ENCODE measurements around the gene CHD9. TPM values are rescaled to one million over a fixed set of nuclear protein-coding genes. Genes with fewer than 3 reads are reported as not detected.
"Not testable (repeated sequence)": the region's sequence is repeated elsewhere in the genome, so short reads cannot be mapped to it uniquely, and the experiment has no call there.

The CHD9 gene
- total and polyA plus RNA-seq, 7 donors = 13.8 to 88.5 (median 55.5) TPM

DNA sequence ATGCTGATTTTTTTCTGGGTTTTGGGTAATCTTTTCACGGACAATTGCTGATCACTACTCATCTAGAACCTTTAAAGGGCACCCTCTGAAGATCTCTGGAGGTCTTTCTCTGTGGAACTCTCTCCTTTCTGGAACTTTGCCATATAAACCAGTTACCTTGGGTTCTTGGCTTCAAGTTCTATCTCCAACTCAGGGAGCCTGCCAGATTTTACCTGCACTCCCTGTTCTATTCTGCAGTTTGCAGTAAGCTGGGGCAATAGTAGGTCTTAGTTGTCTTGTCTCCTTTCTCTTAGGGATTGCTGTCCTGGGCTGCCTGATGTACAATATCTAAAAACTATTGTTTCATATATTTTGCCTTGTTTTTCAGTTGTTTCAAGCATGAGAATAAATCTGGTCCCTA is 120.3 kb downstream of the CHD9 start:
- H3K36me3 ChIP-seq = no peaks in the 10 kb centered on the region
- H3K27me3 ChIP-seq = no peaks in the 10 kb centered on the region
- no peak for TF ChIP-seq POLR2AphosphoS5 (IDR thresholded peaks at IDR 0.05)
- TF ChIP-seq, protein P1, sequence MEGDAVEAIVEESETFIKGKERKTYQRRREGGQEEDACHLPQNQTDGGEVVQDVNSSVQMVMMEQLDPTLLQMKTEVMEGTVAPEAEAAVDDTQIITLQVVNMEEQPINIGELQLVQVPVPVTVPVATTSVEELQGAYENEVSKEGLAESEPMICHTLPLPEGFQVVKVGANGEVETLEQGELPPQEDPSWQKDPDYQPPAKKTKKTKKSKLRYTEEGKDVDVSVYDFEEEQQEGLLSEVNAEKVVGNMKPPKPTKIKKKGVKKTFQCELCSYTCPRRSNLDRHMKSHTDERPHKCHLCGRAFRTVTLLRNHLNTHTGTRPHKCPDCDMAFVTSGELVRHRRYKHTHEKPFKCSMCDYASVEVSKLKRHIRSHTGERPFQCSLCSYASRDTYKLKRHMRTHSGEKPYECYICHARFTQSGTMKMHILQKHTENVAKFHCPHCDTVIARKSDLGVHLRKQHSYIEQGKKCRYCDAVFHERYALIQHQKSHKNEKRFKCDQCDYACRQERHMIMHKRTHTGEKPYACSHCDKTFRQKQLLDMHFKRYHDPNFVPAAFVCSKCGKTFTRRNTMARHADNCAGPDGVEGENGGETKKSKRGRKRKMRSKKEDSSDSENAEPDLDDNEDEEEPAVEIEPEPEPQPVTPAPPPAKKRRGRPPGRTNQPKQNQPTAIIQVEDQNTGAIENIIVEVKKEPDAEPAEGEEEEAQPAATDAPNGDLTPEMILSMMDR (IDR thresholded peaks at IDR 0.05) = no peak
- no peak for TF ChIP-seq EP300 (IDR thresholded peaks at IDR 0.05)
- no peak for TF ChIP-seq POLR2A (IDR thresholded peaks at IDR 0.05)
- no peak for DNase-seq
- intact Hi-C loops (cut with DNase I) = no loop called here
- H3K27ac ChIP-seq = no peak overlapping the region
- H3K4me3 ChIP-seq = no peak overlapping the region
- H3K9me3 ChIP-seq = no peaks in the 10 kb centered on the region
- WGBS, 2 donors = 94 to 100% methylated on average over 1 of the region's 1 CpG
- H3K4me1 ChIP-seq = peaks cover 0 to 17% (median 8%) of the 10 kb centered on the region in 4 donors

DNA sequence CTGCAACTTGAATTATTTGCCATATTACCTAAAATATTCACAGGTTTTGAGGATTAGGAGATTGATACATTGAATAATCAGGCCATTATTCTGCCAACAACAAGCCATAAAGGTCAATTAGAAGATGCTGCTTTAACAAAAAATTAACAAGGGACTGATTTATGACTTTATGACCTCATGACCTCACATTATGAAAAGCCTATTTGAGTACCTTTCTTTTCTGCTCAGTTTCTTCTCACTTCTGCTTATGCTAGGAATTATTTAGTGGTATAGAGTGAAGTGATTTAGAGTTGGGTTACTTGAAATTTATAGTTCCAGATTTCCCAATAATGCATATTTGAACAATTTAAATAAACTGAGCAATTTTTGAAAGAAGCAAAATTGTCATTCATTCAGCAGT is 121.6 kb downstream of the CHD9 start:
- Histone ChIP-seq H3K9me3 (no peaks in the 10 kb centered on the region), H3K27me3 (no peaks in the 10 kb centered on the region), H3K36me3 (no peaks in the 10 kb centered on the region), H3K4me3 (no peak overlapping the region), H3K27ac (no peak overlapping the region), H3K4me1 (peaks cover 0 to 15% (median 4%) of the 10 kb centered on the region in 4 donors)
- DNase-seq = no peak
- TF ChIP-seq, protein P1 (IDR thresholded peaks at IDR 0.05) = no peak
- TF ChIP-seq POLR2A (IDR thresholded peaks at IDR 0.05) (no peak), EP300 (IDR thresholded peaks at IDR 0.05) (no peak)
- intact Hi-C loops (cut with DNase I) = no loop called here

DNA sequence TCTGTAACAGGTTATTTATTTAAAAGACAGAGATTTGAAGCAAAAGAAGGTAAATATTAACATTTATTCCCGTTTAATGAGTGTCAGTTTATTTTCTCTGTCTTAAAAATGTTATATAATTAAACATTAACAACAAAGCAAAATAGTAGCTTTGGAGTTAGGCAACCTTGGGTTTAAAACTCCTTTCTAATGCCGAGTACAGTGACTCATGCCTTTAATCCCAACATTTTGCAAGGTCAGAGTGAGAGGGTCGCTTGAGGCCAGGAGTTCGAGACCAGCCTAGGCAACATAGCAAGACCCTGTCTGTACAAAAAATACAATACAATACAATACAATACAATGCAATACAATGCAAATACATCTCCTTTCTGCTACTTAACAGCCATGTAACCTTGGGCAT is 128.7 kb downstream of the CHD9 start:
- Histone ChIP-seq H3K27ac (no peak overlapping the region), H3K4me1 (peaks cover 0 to 11% (median 0%) of the 10 kb centered on the region in 4 donors), H3K9me3 (peaks cover 0 to 14% (median 0%) of the 10 kb centered on the region in 4 donors), H3K27me3 (no peaks in the 10 kb centered on the region), H3K4me3 (no peak overlapping the region), H3K36me3 (no peaks in the 10 kb centered on the region)
- intact Hi-C loops (cut with DNase I) = no loop called here
- TF ChIP-seq POLR2A (IDR thresholded peaks at IDR 0.05) (no peak), POLR2AphosphoS5 (IDR thresholded peaks at IDR 0.05) (no peak), EP300 (IDR thresholded peaks at IDR 0.05) (no peak)
- TF ChIP-seq, protein P1 (IDR thresholded peaks at IDR 0.05) = no peak
- no peak for DNase-seq
- 67 to 83% methylated on average over 4 of the region's 4 CpGs for WGBS, 2 donors

DNA sequence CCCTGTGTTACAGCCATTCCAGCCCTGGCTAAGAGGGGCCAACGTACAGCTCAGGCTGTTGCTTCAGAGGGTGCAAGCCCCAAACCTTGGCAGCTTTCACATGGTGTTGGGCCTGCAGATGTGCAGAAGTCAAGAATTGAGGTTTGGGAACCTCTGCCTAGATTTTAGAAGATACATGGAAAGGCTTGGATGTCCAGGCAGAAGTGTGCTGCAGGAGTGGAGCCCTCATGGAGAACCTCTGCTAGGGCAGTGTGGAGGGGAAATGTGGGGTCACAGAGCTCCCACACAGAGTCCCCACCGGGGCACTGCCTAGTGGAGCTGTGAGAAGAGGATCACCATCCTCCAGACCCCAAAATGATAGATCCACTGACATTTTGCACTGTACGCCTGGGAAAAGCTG is 130.9 kb downstream of the CHD9 start:
- H3K9me3 ChIP-seq = peaks cover 0 to 14% (median 0%) of the 10 kb centered on the region in 4 donors
- intact Hi-C loops (cut with DNase I); H3K36me3 ChIP-seq; DNase-seq; H3K27me3 ChIP-seq; H3K4me3 ChIP-seq; H3K27ac ChIP-seq: not testable (repeated sequence)
- H3K4me1 ChIP-seq = peaks cover 0 to 11% (median 0%) of the 10 kb centered on the region in 4 donors
- WGBS, 2 donors = 96% methylated on average over 3 of the region's 3 CpGs

DNA sequence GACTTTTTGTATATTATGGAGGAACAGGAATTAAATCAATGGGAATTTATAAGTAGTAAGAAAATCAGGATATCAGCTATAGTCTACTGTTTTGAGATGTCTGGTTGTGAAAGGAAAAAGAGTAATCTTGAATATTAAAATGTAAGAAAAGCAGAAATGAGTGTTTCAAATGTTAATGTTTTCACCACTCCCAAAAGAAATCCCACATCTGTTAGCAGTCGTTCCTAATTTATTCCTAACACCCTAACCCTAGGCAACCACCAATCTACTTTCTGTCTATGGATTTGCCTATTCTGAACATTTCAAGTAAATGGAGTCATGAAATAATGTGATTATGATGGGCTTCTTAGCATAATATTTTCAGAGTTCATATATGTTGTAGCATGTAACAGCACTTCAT is 133.0 kb downstream of the CHD9 start:
- H3K4me3 ChIP-seq = no peak overlapping the region
- intact Hi-C loops (cut with DNase I) = no loop called here
- no peaks in the 10 kb centered on the region for H3K36me3 ChIP-seq
- TF ChIP-seq EP300 (IDR thresholded peaks at IDR 0.05) (no peak), POLR2A (IDR thresholded peaks at IDR 0.05) (no peak), POLR2AphosphoS5 (IDR thresholded peaks at IDR 0.05) (no peak)
- TF ChIP-seq, protein P1 (IDR thresholded peaks at IDR 0.05) = no peak
- no peak overlapping the region for H3K27ac ChIP-seq
- WGBS, 2 donors = 94 to 96% methylated on average over 1 of the region's 1 CpG
- peaks cover 0 to 16% (median 1%) of the 10 kb centered on the region in 4 donors for H3K4me1 ChIP-seq
- peaks cover 0 to 14% (median 0%) of the 10 kb centered on the region in 4 donors for H3K9me3 ChIP-seq
- H3K27me3 ChIP-seq = no peaks in the 10 kb centered on the region
- no peak for DNase-seq

Measured in sigmoid colon (tissue), 7 donors.